Measurements from ENCODE around the gene ABCE1. TPM values are rescaled to one million over a fixed set of nuclear protein-coding genes. Genes with fewer than 3 reads are reported as not detected.

ABCE1 gene
- total RNA-seq, 1 donor from 2014 or later: 97.6 TPM

GRCh38 chr4:145178740-145179280, 80.7 kb downstream of the ABCE1 start:
- no peak for TF ChIP-seq CTCF (IDR thresholded peaks at IDR 0.05; ENCODE audit: insufficient read depth, low read length, poor library complexity, severe bottlenecking)
- H3K4me3 ChIP-seq (ENCODE audit: low read depth, low read length): peak overlapping the region; percentile 69
- H3K36me3 ChIP-seq (ENCODE audit: control insufficient read depth, insufficient read depth, low read length): peaks cover 1% of the 10 kb centered on the region
- no peak for DNase-seq (ENCODE audit: low read depth)
- H3K27me3 ChIP-seq (ENCODE audit: control insufficient read depth, insufficient read depth, low read length): no peaks in the 10 kb centered on the region

Other genes with a start within 250 kb of the ABCE1 start
- gene ANAPC10, start 115 bp upstream of the ABCE1 start, total RNA-seq: 25.0 and 37.5 TPM in 2 replicates
- 28.1 and 33.7 TPM in 2 replicates for gene OTUD4, start 82.3 kb downstream of the ABCE1 start, total RNA-seq

All from kidney epithelial cell (primary cell).